NCI-H82 (cell line): ENCODE data around the gene SEMA3D.

ENCODE experiments used
- DNase-seq: peaks from one replicate; lab custom pipeline; 2025; lab: John Stamatoyannopoulos, UW

The SEMA3D gene

GRCh38 chr7:85186521-85187241 is at the start of gene SEMA3D:
SEMA3D (minus strand) TSS chr7:85187056; CDS start chr7:85121891, 65,165 bp downstream.
- DNase-seq, result peak; percentile 88

- DNase-seq, result no peak
Measured at GRCh38 chr7:85234730-85235129, 47.9 kb upstream of the SEMA3D start.

GRCh38 chr7:85232068-85232467 is 45.2 kb upstream of the SEMA3D start:
- no peak for DNase-seq

GRCh38 chr7:85230623-85231022 is 43.8 kb upstream of the SEMA3D start:
- no peak for DNase-seq

GRCh38 chr7:85229544-85229943 is 42.7 kb upstream of the SEMA3D start:
- no peak for DNase-seq

GRCh38 chr7:85226361-85227085 is 39.7 kb upstream of the SEMA3D start:
- DNase-seq, result no peak

- DNase-seq, result no peak
Measured at GRCh38 chr7:85224171-85224570, 37.3 kb upstream of the SEMA3D start.

GRCh38 chr7:85222522-85222921 is 35.7 kb upstream of the SEMA3D start:
- no peak for DNase-seq

GRCh38 chr7:85221796-85222195 is 34.9 kb upstream of the SEMA3D start:
- no peak for DNase-seq

GRCh38 chr7:85220651-85221050 is 33.8 kb upstream of the SEMA3D start:
- DNase-seq, result no peak

GRCh38 chr7:85220023-85220422 is 33.2 kb upstream of the SEMA3D start:
- no peak for DNase-seq

- no peak for DNase-seq
Measured at GRCh38 chr7:85217085-85217484, 30.2 kb upstream of the SEMA3D start.

- DNase-seq, result no peak
Measured at GRCh38 chr7:85215098-85215497, 28.2 kb upstream of the SEMA3D start.

- DNase-seq, result no peak
Measured at GRCh38 chr7:85213500-85213899, 26.6 kb upstream of the SEMA3D start.

- no peak for DNase-seq
Measured at GRCh38 chr7:85205754-85206153, 18.9 kb upstream of the SEMA3D start.

- no peak for DNase-seq
Measured at GRCh38 chr7:85204496-85204895, 17.6 kb upstream of the SEMA3D start.

- no peak for DNase-seq
Measured at GRCh38 chr7:85204061-85204460, 17.2 kb upstream of the SEMA3D start.

GRCh38 chr7:85201209-85201608 is 14.4 kb upstream of the SEMA3D start:
- DNase-seq, result no peak

GRCh38 chr7:85196696-85197095 is 9.8 kb upstream of the SEMA3D start:
- DNase-seq, result no peak

GRCh38 chr7:85191383-85191782 is 4.5 kb upstream of the SEMA3D start:
- peak; percentile 27 for DNase-seq

GRCh38 chr7:85186083-85186520 is 754 bp downstream of the SEMA3D start:
- peak; percentile 30 for DNase-seq

GRCh38 chr7:85185424-85186082 is 1.3 kb downstream of the SEMA3D start:
- DNase-seq, result peak; percentile 49
